Measurements from ENCODE around the gene DNAJB9. TPM values are rescaled to one million over a fixed set of nuclear protein-coding genes. Genes with fewer than 3 reads are reported as not detected.

The DNAJB9 gene
- total RNA-seq = 10 to 100 TPM; 24.2 to 96.6 (median 67.8) TPM

- ATAC-seq (peak; percentile 93 to 95), DNase-seq (peak; percentile 99)
- Histone ChIP-seq H3K4me1 (peaks cover 38 to 58% of the 10 kb centered on the region in 2 donors), H3K36me3 (peaks cover 0 to 28% of the 10 kb centered on the region in 2 donors), H3K4me3 (peak within 1 kb of the TSS; percentile 58 to 95 (median 84)), H3K9me3 (no peaks in the 10 kb centered on the region), H3K27ac (peak within 1 kb of the TSS; percentile 86 to 99 (median 96)), H3K27me3 (no peaks in the 10 kb centered on the region)
- peak; percentile 98 to 99 for TF ChIP-seq POLR2A (IDR thresholded peaks at IDR 0.05)
- no peak for TF ChIP-seq CTCF (IDR thresholded peaks at IDR 0.05 in 4 of 5, conservative IDR thresholded peaks at IDR 0.05 in 1 of 5)
- intact Hi-C loops (cut with DNase I; ENCODE audit: low total_unique reads) = loop anchor here (1.0 to 5.0 kb wide), 3 partner anchors 43 to 1401 kb away; partner anchors contain the start of genes BCAP29, HBP1 and PNPLA8
- in situ Hi-C loops (cut with MboI; ENCODE audit: low sequenced_read_pairs in 4 of 4) = loop anchor here (5.0 kb wide), 2 partner anchors 42 to 47 kb away; partner anchors contain the start of gene PNPLA8 (in 3 of the 4)
Measured at GRCh38 chr7:108569381-108570145, at the start of gene DNAJB9, which contains the start of gene THAP5. DNAJB9 (plus strand) TSS chr7:108569874; CDS start chr7:108571727, 1,853 bp downstream. THAP5 (minus strand) TSS chr7:108569706; CDS start chr7:108569569, 137 bp downstream.

- ATAC-seq = no peak
- intact Hi-C loops (cut with DNase I; ENCODE audit: low total_unique reads) (no loop called here), in situ Hi-C loops (cut with MboI; ENCODE audit: low sequenced_read_pairs in 4 of 4) (loop anchor here in 1 of 4 donors (5.0 kb wide), 1 partner anchor 50 kb away; no protein-coding TSS in a partner anchor)
- H3K27me3 ChIP-seq = no peaks in the 10 kb centered on the region
- no peak for DNase-seq
- peaks cover 0 to 6% of the 10 kb centered on the region in 2 donors for H3K36me3 ChIP-seq
- H3K4me3 ChIP-seq = peak overlapping the region in 1 of 4 donors; percentile 94
- TF ChIP-seq CTCF (IDR thresholded peaks at IDR 0.05 in 4 of 5, conservative IDR thresholded peaks at IDR 0.05 in 1 of 5) (no peak), POLR2A (IDR thresholded peaks at IDR 0.05) (no peak)
- no peaks in the 10 kb centered on the region for H3K9me3 ChIP-seq
- peaks cover 38 to 40% of the 10 kb centered on the region in 2 donors for H3K4me1 ChIP-seq
- peak overlapping the region; percentile 96 to 99 (median 98) for H3K27ac ChIP-seq
Measured at GRCh38 chr7:108522780-108523179, 46.9 kb upstream of the DNAJB9 start.

- ATAC-seq (peak; percentile 68 to 72), DNase-seq (peak; percentile 83 to 84)
- intact Hi-C loops (cut with DNase I; ENCODE audit: low total_unique reads) = loop anchor here (5.0 kb wide), 1 partner anchor 783 kb away; the partner anchor contains the start of gene CBLL1
- Histone ChIP-seq H3K27me3 (no peaks in the 10 kb centered on the region), H3K4me3 (peak overlapping the region; percentile 75 to 94 (median 86)), H3K9me3 (no peaks in the 10 kb centered on the region), H3K36me3 (no peaks in the 10 kb centered on the region), H3K27ac (peak overlapping the region; percentile 96 to 99 (median 98)), H3K4me1 (peaks cover 32 to 40% of the 10 kb centered on the region in 2 donors)
- in situ Hi-C loops (cut with MboI; ENCODE audit: low sequenced_read_pairs in 4 of 4) = loop anchor here in 3 of 4 donors (5.0 kb wide), 2 partner anchors 42 to 47 kb away; partner anchors contain the start of genes DNAJB9 (in 1 of the 3) and THAP5 (in 1 of the 3)
- TF ChIP-seq POLR2A (IDR thresholded peaks at IDR 0.05) (no peak), CTCF (IDR thresholded peaks at IDR 0.05 in 4 of 5, conservative IDR thresholded peaks at IDR 0.05 in 1 of 5) (no peak)
Measured at GRCh38 chr7:108525327-108525984, 44.2 kb upstream of the DNAJB9 start.

GRCh38 chr7:108525985-108526767, 43.5 kb upstream of the DNAJB9 start, which contains the start of gene PNPLA8:
PNPLA8 (minus strand) TSS chr7:108526135; CDS start chr7:108515491, 10,644 bp downstream.
- intact Hi-C loops (cut with DNase I; ENCODE audit: low total_unique reads) = loop anchor here (1.0 to 5.0 kb wide), 2 partner anchors 43 to 784 kb away; partner anchors contain the start of genes CBLL1, DNAJB9 and THAP5
- Histone ChIP-seq H3K27me3 (no peaks in the 10 kb centered on the region), H3K27ac (peak within 1 kb of the TSS; percentile 96 to 99 (median 98)), H3K36me3 (no peaks in the 10 kb centered on the region), H3K4me1 (peaks cover 29 to 36% of the 10 kb centered on the region in 2 donors), H3K4me3 (peak within 1 kb of the TSS; percentile 75 to 94 (median 86)), H3K9me3 (no peaks in the 10 kb centered on the region)
- peak in 1 of 5 experiments; percentile 18 for TF ChIP-seq CTCF (IDR thresholded peaks at IDR 0.05 in 4 of 5, conservative IDR thresholded peaks at IDR 0.05 in 1 of 5)
- TF ChIP-seq POLR2A (IDR thresholded peaks at IDR 0.05) = peak; percentile 95
- peak; percentile 99 to 100 for DNase-seq
- in situ Hi-C loops (cut with MboI; ENCODE audit: low sequenced_read_pairs in 4 of 4) = loop anchor here in 3 of 4 donors (5.0 kb wide), 2 partner anchors 41 to 46 kb away; partner anchors contain the start of genes DNAJB9 (in 1 of the 3) and THAP5 (in 1 of the 3)
- ATAC-seq = peak; percentile 84 to 87

All from gastrocnemius medialis (tissue), 4 donors.